OCI-M2 (cell line): ENCODE results near the gene BRPF1.
"Not testable (repeated sequence)": the region's sequence is repeated elsewhere in the genome, so short reads cannot be mapped to it uniquely, and the experiment has no call there.

Experiments
- DNase-seq: peaks from one replicate; lab custom pipeline; 2025; ENCODE audit not compliant: unreplicated experiment; lab: John Stamatoyannopoulos, UW

The BRPF1 gene

GRCh38 chr3:9767418-9767817 is 35.9 kb downstream of the BRPF1 start:
- no peak for DNase-seq

- DNase-seq = no peak
These were observed 36.7 kb downstream of the BRPF1 start for GRCh38 chr3:9768141-9768775.

GRCh38 chr3:9769012-9769411 is 37.5 kb downstream of the BRPF1 start:
- no peak for DNase-seq

- no peak for DNase-seq
These were observed 38.1 kb downstream of the BRPF1 start, which contains the start of gene CAMK1 for GRCh38 chr3:9769426-9770275. TSS of gene CAMK1 (minus strand) at chr3:9769947. CDS start at chr3:9767749, 2,198 bp downstream.

GRCh38 chr3:9770276-9770812 is 38.8 kb downstream of the BRPF1 start:
- DNase-seq = no peak

- not testable (repeated sequence) for DNase-seq
These were observed 39.5 kb downstream of the BRPF1 start for GRCh38 chr3:9771007-9771406.

- no peak for DNase-seq
These were observed 45.6 kb downstream of the BRPF1 start for GRCh38 chr3:9776896-9777693.

GRCh38 chr3:9777694-9778021 is 46.1 kb downstream of the BRPF1 start:
- no peak for DNase-seq

- DNase-seq = no peak
These were observed 46.9 kb downstream of the BRPF1 start for GRCh38 chr3:9778143-9779074.

- no peak for DNase-seq
These were observed 47.6 kb downstream of the BRPF1 start for GRCh38 chr3:9779075-9779593.

- peak; percentile 21 for DNase-seq
These were observed 48.4 kb downstream of the BRPF1 start for GRCh38 chr3:9779721-9780457.

- DNase-seq = no peak
These were observed 48.9 kb downstream of the BRPF1 start for GRCh38 chr3:9780458-9780812.

GRCh38 chr3:9780910-9781309 is 49.4 kb downstream of the BRPF1 start:
- no peak for DNase-seq

- no peak for DNase-seq
These were observed 50.0 kb downstream of the BRPF1 start for GRCh38 chr3:9781551-9781950.

- no peak for DNase-seq
These were observed 50.6 kb downstream of the BRPF1 start for GRCh38 chr3:9781978-9782603.

- DNase-seq = no peak
These were observed 51.2 kb downstream of the BRPF1 start for GRCh38 chr3:9782770-9783169.

GRCh38 chr3:9783954-9784353 is 52.4 kb downstream of the BRPF1 start:
- DNase-seq = no peak

GRCh38 chr3:9784965-9785364 is 53.4 kb downstream of the BRPF1 start:
- no peak for DNase-seq

- DNase-seq = no peak
These were observed 54.1 kb downstream of the BRPF1 start for GRCh38 chr3:9785602-9786001.
